H1 (cell line): Measurements from ENCODE around the gene ISX. TPM values are rescaled to one million over a fixed set of nuclear protein-coding genes. Genes with fewer than 3 reads are reported as not detected.

Experiments used
- EZH2 ChIP-seq: fragments of 200-600 bp; sonication (generic); IDR thresholded peaks from 2 replicates; pipeline ENCODE4 v1.7.1; 2012; ENCODE audit warnings: low read depth, mild to moderate bottlenecking, moderate library complexity, low read length, inconsistent platforms; ENCODE audit not compliant: severe bottlenecking
- HDAC6 ChIP-seq: IDR thresholded peaks from one replicate; pipeline ENCODE4 v1.7.1; 2012; ENCODE audit warnings: low read depth, mild to moderate bottlenecking, inconsistent platforms, low read length, moderate library complexity
- KDM4A ChIP-seq: IDR thresholded peaks from one replicate; pipeline ENCODE4 v1.7.1; 2012; ENCODE audit warnings: low read depth, mild to moderate bottlenecking, moderate library complexity, low read length, inconsistent platforms; ENCODE audit not compliant: severe bottlenecking
- POU5F1 ChIP-seq: IDR thresholded peaks from 2 replicates; pipeline ENCODE4 v1.6.1; 2011; ENCODE audit warnings: low read depth, mild to moderate bottlenecking, low read length, moderate library complexity
- SAP30 ChIP-seq: fragments of 300-600 bp; sonication (generic); IDR thresholded peaks from 2 replicates; pipeline ENCODE4 v1.7.1; 2012; ENCODE audit warnings: low read length, moderate library complexity, mild to moderate bottlenecking, inconsistent platforms; ENCODE audit not compliant: insufficient read depth, insufficient replicate concordance
- SIX5 ChIP-seq: IDR thresholded peaks from 2 replicates; pipeline ENCODE4 v1.6.1; 2011; ENCODE audit warnings: mild to moderate bottlenecking, low read depth, low read length
- polyA plus RNA-seq, 7 experiments: library from polyadenylated mRNA; depleted of rRNA in 3 of 7; stranded (reverse) in 5 of 7; unstranded in 2 of 7; fragments of >200 nt in 5 of 7; fragments of 200-250 nt in 2 of 7; gene quantifications; 1 replicate in 5 of 7; 2 replicates in 1 of 7; 4 replicates in 1 of 7; pipeline versions ENCODE4 v1.2.1 to v1.2.3, GENCODE V29; 2011 to 2013; ENCODE audit warnings: missing spikeins in 2 of 7, mixed read lengths in 2 of 7
- total RNA-seq: library from RNA; stranded (reverse); fragmentation: NEBNext Ultra II Directional; extraction: Animal tissue kit (Norgen Biotek cat#: 25700); gene quantifications from 2 replicates; pipeline ENCODE4 v1.2.1, GENCODE V29; 2021
- TF ChIP-seq, protein P1 (sequence below): fragments of 300-600 bp; sonication (generic); IDR thresholded peaks from 2 replicates; pipeline ENCODE4 v1.7.1; 2012; ENCODE audit warnings: low read length, moderate library complexity, mild to moderate bottlenecking, inconsistent platforms; ENCODE audit not compliant: insufficient replicate concordance

Gene ISX
- total and polyA plus RNA-seq, 2 of the 8 experiments (the other 6 are each of a cell fraction or from before 2014, with no cell fraction given) = not detected

GRCh38 chr22:35018995-35019394 is 47.0 kb upstream of the ISX start (continued):
- TF ChIP-seq, protein P1, sequence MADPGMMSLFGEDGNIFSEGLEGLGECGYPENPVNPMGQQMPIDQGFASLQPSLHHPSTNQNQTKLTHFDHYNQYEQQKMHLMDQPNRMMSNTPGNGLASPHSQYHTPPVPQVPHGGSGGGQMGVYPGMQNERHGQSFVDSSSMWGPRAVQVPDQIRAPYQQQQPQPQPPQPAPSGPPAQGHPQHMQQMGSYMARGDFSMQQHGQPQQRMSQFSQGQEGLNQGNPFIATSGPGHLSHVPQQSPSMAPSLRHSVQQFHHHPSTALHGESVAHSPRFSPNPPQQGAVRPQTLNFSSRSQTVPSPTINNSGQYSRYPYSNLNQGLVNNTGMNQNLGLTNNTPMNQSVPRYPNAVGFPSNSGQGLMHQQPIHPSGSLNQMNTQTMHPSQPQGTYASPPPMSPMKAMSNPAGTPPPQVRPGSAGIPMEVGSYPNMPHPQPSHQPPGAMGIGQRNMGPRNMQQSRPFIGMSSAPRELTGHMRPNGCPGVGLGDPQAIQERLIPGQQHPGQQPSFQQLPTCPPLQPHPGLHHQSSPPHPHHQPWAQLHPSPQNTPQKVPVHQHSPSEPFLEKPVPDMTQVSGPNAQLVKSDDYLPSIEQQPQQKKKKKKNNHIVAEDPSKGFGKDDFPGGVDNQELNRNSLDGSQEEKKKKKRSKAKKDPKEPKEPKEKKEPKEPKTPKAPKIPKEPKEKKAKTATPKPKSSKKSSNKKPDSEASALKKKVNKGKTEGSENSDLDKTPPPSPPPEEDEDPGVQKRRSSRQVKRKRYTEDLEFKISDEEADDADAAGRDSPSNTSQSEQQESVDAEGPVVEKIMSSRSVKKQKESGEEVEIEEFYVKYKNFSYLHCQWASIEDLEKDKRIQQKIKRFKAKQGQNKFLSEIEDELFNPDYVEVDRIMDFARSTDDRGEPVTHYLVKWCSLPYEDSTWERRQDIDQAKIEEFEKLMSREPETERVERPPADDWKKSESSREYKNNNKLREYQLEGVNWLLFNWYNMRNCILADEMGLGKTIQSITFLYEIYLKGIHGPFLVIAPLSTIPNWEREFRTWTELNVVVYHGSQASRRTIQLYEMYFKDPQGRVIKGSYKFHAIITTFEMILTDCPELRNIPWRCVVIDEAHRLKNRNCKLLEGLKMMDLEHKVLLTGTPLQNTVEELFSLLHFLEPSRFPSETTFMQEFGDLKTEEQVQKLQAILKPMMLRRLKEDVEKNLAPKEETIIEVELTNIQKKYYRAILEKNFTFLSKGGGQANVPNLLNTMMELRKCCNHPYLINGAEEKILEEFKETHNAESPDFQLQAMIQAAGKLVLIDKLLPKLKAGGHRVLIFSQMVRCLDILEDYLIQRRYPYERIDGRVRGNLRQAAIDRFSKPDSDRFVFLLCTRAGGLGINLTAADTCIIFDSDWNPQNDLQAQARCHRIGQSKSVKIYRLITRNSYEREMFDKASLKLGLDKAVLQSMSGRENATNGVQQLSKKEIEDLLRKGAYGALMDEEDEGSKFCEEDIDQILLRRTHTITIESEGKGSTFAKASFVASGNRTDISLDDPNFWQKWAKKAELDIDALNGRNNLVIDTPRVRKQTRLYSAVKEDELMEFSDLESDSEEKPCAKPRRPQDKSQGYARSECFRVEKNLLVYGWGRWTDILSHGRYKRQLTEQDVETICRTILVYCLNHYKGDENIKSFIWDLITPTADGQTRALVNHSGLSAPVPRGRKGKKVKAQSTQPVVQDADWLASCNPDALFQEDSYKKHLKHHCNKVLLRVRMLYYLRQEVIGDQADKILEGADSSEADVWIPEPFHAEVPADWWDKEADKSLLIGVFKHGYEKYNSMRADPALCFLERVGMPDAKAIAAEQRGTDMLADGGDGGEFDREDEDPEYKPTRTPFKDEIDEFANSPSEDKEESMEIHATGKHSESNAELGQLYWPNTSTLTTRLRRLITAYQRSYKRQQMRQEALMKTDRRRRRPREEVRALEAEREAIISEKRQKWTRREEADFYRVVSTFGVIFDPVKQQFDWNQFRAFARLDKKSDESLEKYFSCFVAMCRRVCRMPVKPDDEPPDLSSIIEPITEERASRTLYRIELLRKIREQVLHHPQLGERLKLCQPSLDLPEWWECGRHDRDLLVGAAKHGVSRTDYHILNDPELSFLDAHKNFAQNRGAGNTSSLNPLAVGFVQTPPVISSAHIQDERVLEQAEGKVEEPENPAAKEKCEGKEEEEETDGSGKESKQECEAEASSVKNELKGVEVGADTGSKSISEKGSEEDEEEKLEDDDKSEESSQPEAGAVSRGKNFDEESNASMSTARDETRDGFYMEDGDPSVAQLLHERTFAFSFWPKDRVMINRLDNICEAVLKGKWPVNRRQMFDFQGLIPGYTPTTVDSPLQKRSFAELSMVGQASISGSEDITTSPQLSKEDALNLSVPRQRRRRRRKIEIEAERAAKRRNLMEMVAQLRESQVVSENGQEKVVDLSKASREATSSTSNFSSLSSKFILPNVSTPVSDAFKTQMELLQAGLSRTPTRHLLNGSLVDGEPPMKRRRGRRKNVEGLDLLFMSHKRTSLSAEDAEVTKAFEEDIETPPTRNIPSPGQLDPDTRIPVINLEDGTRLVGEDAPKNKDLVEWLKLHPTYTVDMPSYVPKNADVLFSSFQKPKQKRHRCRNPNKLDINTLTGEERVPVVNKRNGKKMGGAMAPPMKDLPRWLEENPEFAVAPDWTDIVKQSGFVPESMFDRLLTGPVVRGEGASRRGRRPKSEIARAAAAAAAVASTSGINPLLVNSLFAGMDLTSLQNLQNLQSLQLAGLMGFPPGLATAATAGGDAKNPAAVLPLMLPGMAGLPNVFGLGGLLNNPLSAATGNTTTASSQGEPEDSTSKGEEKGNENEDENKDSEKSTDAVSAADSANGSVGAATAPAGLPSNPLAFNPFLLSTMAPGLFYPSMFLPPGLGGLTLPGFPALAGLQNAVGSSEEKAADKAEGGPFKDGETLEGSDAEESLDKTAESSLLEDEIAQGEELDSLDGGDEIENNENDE = no peak
- TF ChIP-seq HDAC6 (no peak), EZH2 (no peak), SAP30 (no peak), KDM4A (no peak), SIX5 (no peak), POU5F1 (no peak)
